Stimulated activated naive CD8-positive, alpha-beta T cell treated with anti-CD3 and anti-CD28 coated beads, Interleukin-15, Interleukin-2, amounts not matched to agents 100 U/mL and 50 U/mL, for 24 hours (primary cell): ENCODE data around the gene CASP5.

Source experiments
- ATAC-seq: fragments of 150-1000 bp; cut with Tn5 transposase; one replicate; pipeline ENCODE4 v1.10.0; 2021
- DNase-seq: peaks from one replicate; pipeline ENCODE4 v3.0.0; 2021

Gene CASP5

GRCh38 chr11:104967534-104968354 lies 55.2 kb downstream of the CASP5 start:
- DNase-seq, result no peak
- ATAC-seq, result no peak

- no peak for DNase-seq
- ATAC-seq, result no peak
Observed at GRCh38 chr11:104965735-104966134, 57.2 kb downstream of the CASP5 start.

GRCh38 chr11:104964247-104964646 lies 58.7 kb downstream of the CASP5 start:
- ATAC-seq (no peak), DNase-seq (no peak)

- ATAC-seq (no peak), DNase-seq (no peak)
Observed at GRCh38 chr11:104962852-104963251, 60.1 kb downstream of the CASP5 start.

- ATAC-seq (no peak), DNase-seq (no peak)
Observed at GRCh38 chr11:104957280-104957679, 65.7 kb downstream of the CASP5 start.

GRCh38 chr11:104956528-104956927 lies 66.4 kb downstream of the CASP5 start:
- no peak for ATAC-seq
- DNase-seq, result no peak

GRCh38 chr11:104946907-104947306 lies 76.1 kb downstream of the CASP5 start:
- peak; percentile 80 for ATAC-seq
- peak; percentile 13 for DNase-seq
